ENCODE results near the gene MACROD2.

Gene MACROD2

GRCh38 chr20:15923030-15923776 is 1927.9 kb downstream of the MACROD2 start:
- TF ChIP-seq REST (IDR thresholded peaks at IDR 0.05; ENCODE audit: insufficient read depth in 1 of 2, low read depth in 2 of 2, low read length in 2 of 2) (no peak), TAF1 (IDR thresholded peaks at IDR 0.05; ENCODE audit: borderline replicate concordance, insufficient read depth, low read length) (no peak), SIN3A (IDR thresholded peaks at IDR 0.05; ENCODE audit: borderline replicate concordance, insufficient read depth, low read length) (no peak), FOXP2 (optimal IDR thresholded peaks at IDR 0.05; ENCODE audit: borderline replicate concordance, extremely low read depth, extremely low read length, insufficient read depth) (no peak), POLR2AphosphoS5 (IDR thresholded peaks at IDR 0.05; ENCODE audit: low read depth, low read length) (no peak)

- TF ChIP-seq FOXP2 (optimal IDR thresholded peaks at IDR 0.05; ENCODE audit: borderline replicate concordance, extremely low read depth, extremely low read length, insufficient read depth) (no peak), SIN3A (IDR thresholded peaks at IDR 0.05; ENCODE audit: borderline replicate concordance, insufficient read depth, low read length) (no peak), POLR2AphosphoS5 (IDR thresholded peaks at IDR 0.05; ENCODE audit: low read depth, low read length) (no peak), REST (IDR thresholded peaks at IDR 0.05; ENCODE audit: insufficient read depth in 1 of 2, low read depth in 2 of 2, low read length in 2 of 2) (no peak), TAF1 (IDR thresholded peaks at IDR 0.05; ENCODE audit: borderline replicate concordance, insufficient read depth, low read length) (no peak)
Measured at GRCh38 chr20:15924556-15924955, 1929.2 kb downstream of the MACROD2 start.

GRCh38 chr20:15925376-15925775 is 1930.1 kb downstream of the MACROD2 start:
- TF ChIP-seq SIN3A (IDR thresholded peaks at IDR 0.05; ENCODE audit: borderline replicate concordance, insufficient read depth, low read length) (no peak), POLR2AphosphoS5 (IDR thresholded peaks at IDR 0.05; ENCODE audit: low read depth, low read length) (no peak), FOXP2 (optimal IDR thresholded peaks at IDR 0.05; ENCODE audit: borderline replicate concordance, extremely low read depth, extremely low read length, insufficient read depth) (no peak), REST (IDR thresholded peaks at IDR 0.05; ENCODE audit: insufficient read depth in 1 of 2, low read depth in 2 of 2, low read length in 2 of 2) (no peak)

GRCh38 chr20:15927893-15928650 is 1932.8 kb downstream of the MACROD2 start:
- TF ChIP-seq SIN3A (IDR thresholded peaks at IDR 0.05; ENCODE audit: borderline replicate concordance, insufficient read depth, low read length) (no peak), REST (IDR thresholded peaks at IDR 0.05; ENCODE audit: insufficient read depth in 1 of 2, low read depth in 2 of 2, low read length in 2 of 2) (no peak), POLR2AphosphoS5 (IDR thresholded peaks at IDR 0.05; ENCODE audit: low read depth, low read length) (no peak), FOXP2 (optimal IDR thresholded peaks at IDR 0.05; ENCODE audit: borderline replicate concordance, extremely low read depth, extremely low read length, insufficient read depth) (no peak), TAF1 (IDR thresholded peaks at IDR 0.05; ENCODE audit: borderline replicate concordance, insufficient read depth, low read length) (no peak)
